GM23248 (cell line): ENCODE results near the gene KIAA1549. TPM values are rescaled to one million over a fixed set of nuclear protein-coding genes. Genes with fewer than 3 reads are reported as not detected.

ENCODE experiments used
- DNase-seq: peaks from one replicate; pipeline ENCODE4 v3.0.0-alpha.2; 2015
- H2AFZ ChIP-seq: fragments of 200-600 bp; sonication (generic); 2 replicates; pipeline ENCODE4 v1.6.1; 2016; ENCODE audit warnings: antibody characterized with exemption
- H3F3A ChIP-seq: fragments of 200-600 bp; sonication (generic); 2 replicates; pipeline ENCODE4 v1.6.1; 2016; ENCODE audit warnings: mild to moderate bottlenecking, antibody characterized with exemption, mixed run types; ENCODE audit not compliant: insufficient read depth
- H3K27ac ChIP-seq: fragments of 200-600 bp; sonication (generic); 2 replicates; pipeline ENCODE4 v1.5.1; 2016; ENCODE audit warnings: mild to moderate bottlenecking
- H3K27me3 ChIP-seq: fragments of 200-600 bp; sonication (generic); replicated peaks from 2 replicates; pipeline ENCODE4 v1.6.1; 2016; ENCODE audit warnings: mild to moderate bottlenecking; ENCODE audit not compliant: insufficient read depth
- H3K36me3 ChIP-seq: fragments of 200-600 bp; sonication (generic); 2 replicates; pipeline ENCODE4 v1.6.1; 2016; ENCODE audit warnings: low read depth, mild to moderate bottlenecking
- H3K4me1 ChIP-seq: fragments of 200-600 bp; sonication (generic); 2 replicates; pipeline ENCODE4 v1.6.1; 2016; ENCODE audit warnings: mild to moderate bottlenecking; ENCODE audit not compliant: insufficient read depth
- H3K4me2 ChIP-seq: fragments of 200-600 bp; sonication (generic); one replicate; pipeline ENCODE4 v1.6.1; 2016; ENCODE audit warnings: mild to moderate bottlenecking; ENCODE audit not compliant: unreplicated experiment
- H3K4me3 ChIP-seq: fragments of 200-600 bp; sonication (generic); 2 replicates; pipeline ENCODE4 v1.5.1; 2016; ENCODE audit warnings: mild to moderate bottlenecking
- H3K79me2 ChIP-seq: fragments of 200-600 bp; sonication (generic); 2 replicates; pipeline ENCODE4 v1.6.1; 2016; ENCODE audit warnings: mild to moderate bottlenecking; ENCODE audit not compliant: insufficient read depth
- H3K9ac ChIP-seq: fragments of 200-600 bp; sonication (generic); 2 replicates; pipeline ENCODE4 v1.6.1; 2016; ENCODE audit warnings: mild to moderate bottlenecking
- H3K9me2 ChIP-seq: fragments of 200-600 bp; sonication (generic); 2 replicates; pipeline ENCODE4 v1.6.1; 2016; ENCODE audit warnings: mixed run types, mild to moderate bottlenecking, moderate library complexity; ENCODE audit not compliant: insufficient read depth
- H3K9me3 ChIP-seq: fragments of 200-600 bp; sonication (generic); one replicate; pipeline ENCODE4 v1.6.1; 2017; ENCODE audit warnings: low read depth
- H4K20me1 ChIP-seq: fragments of 200-600 bp; sonication (generic); 2 replicates; pipeline ENCODE4 v1.6.0; 2016; ENCODE audit not compliant: insufficient read depth
- EZH2 ChIP-seq: fragments of 200-600 bp; sonication (generic); IDR thresholded peaks from 2 replicates; pipeline ENCODE4 v1.6.1; 2018; ENCODE audit warnings: antibody characterized with exemption, mild to moderate bottlenecking; ENCODE audit not compliant: insufficient read depth, poor library complexity, severe bottlenecking
- EZH2phosphoT487 ChIP-seq: fragments of 200-600 bp; sonication (generic); IDR thresholded peaks from 2 replicates; pipeline ENCODE4 v1.6.1; 2018; ENCODE audit warnings: antibody characterized with exemption, moderate library complexity, mild to moderate bottlenecking, low read depth; ENCODE audit not compliant: insufficient read depth
- WGBS, 2 experiments: methylation state at CpG; one replicate each; pipeline ENCODE4 v1.1.6; 2015 to 2017; ENCODE audit warnings: low lambda C conversion rate in 2 of 2, low coverage in 1 of 2; ENCODE audit errors: missing lambda C conversion rate in 2 of 2; 5-methylcytosine and 5-hydroxymethylcytosine counted together
- in situ Hi-C: fragments of 300-500 bp; cut with MboI; formaldehyde crosslinking; loops from 2 replicates; pipeline ENCODE4 v1.15.0; 2020
- polyA plus RNA-seq: library from polyadenylated mRNA; unstranded; fragments of >200 nt; fragmentation: Nextera tagmentation; extraction: Ambion mirVana; gene quantifications from 2 replicates; pipeline ENCODE4 v1.2.1, GENCODE V29; 2016
- total RNA-seq: library from RNA; depleted of rRNA; stranded (reverse); fragments of >200 nt; shearing (Covaris generic); gene quantifications from 2 replicates; pipeline ENCODE4 v1.2.3, GENCODE V29; 2014

The KIAA1549 gene
- total and polyA plus RNA-seq, 2 experiments from 2014 or later, result 2.1 to 3.0 TPM

- H3K4me1 ChIP-seq, result peaks cover 7% of the 10 kb centered on the region
- H3K4me2 ChIP-seq, result no peak overlapping the region
- peak overlapping the region; percentile 53; the same call in 1 of the 2 replicates for H3K9ac ChIP-seq
- peaks cover 21% of the 10 kb centered on the region; the same call in 1 of the 2 replicates for H3F3A ChIP-seq
- TF ChIP-seq EZH2phosphoT487, result no peak
- TF ChIP-seq EZH2, result no peak
- DNase-seq, result peak; percentile 88
- H3K9me2 ChIP-seq, result no peaks in the 10 kb centered on the region
- H3K36me3 ChIP-seq, result no peaks in the 10 kb centered on the region
- in situ Hi-C loops, result no loop called here
- H4K20me1 ChIP-seq, result no peaks in the 10 kb centered on the region
- H3K79me2 ChIP-seq, result no peaks in the 10 kb centered on the region
- H3K27ac ChIP-seq, result peak overlapping the region; percentile 73
- 31 to 32% methylated on average over 3 of the region's 3 CpGs for WGBS, 2 experiments
- no peaks in the 10 kb centered on the region for H3K27me3 ChIP-seq
- H2AFZ ChIP-seq, result no peak overlapping the region
- H3K4me3 ChIP-seq, result no peak overlapping the region
- no peaks in the 10 kb centered on the region for H3K9me3 ChIP-seq
These were observed 116.5 kb downstream of the KIAA1549 start for GRCh38 chr7:138864667-138865066.

- Histone ChIP-seq H3F3A (peaks cover 21% of the 10 kb centered on the region; the same call in 1 of the 2 replicates), H3K27ac (peak overlapping the region; percentile 73), H3K36me3 (no peaks in the 10 kb centered on the region), H2AFZ (no peak overlapping the region), H3K4me2 (no peak overlapping the region), H3K4me3 (no peak overlapping the region), H4K20me1 (no peaks in the 10 kb centered on the region), H3K9ac (peak overlapping the region; percentile 53), H3K27me3 (no peaks in the 10 kb centered on the region), H3K9me2 (no peaks in the 10 kb centered on the region), H3K9me3 (no peaks in the 10 kb centered on the region), H3K79me2 (no peaks in the 10 kb centered on the region), H3K4me1 (peaks cover 7% of the 10 kb centered on the region)
- in situ Hi-C loops, result no loop called here
- 91 to 97% methylated on average over 9 of the region's 9 CpGs for WGBS, 2 experiments
- no peak for DNase-seq
- no peak for TF ChIP-seq EZH2
- no peak for TF ChIP-seq EZH2phosphoT487
These were observed 117.3 kb downstream of the KIAA1549 start for GRCh38 chr7:138863931-138864330.

- H3K9me2 ChIP-seq, result no peaks in the 10 kb centered on the region
- in situ Hi-C loops, result no loop called here
- H3K9ac ChIP-seq, result no peak overlapping the region
- H3K27me3 ChIP-seq, result no peaks in the 10 kb centered on the region
- H3F3A ChIP-seq, result peaks cover 21% of the 10 kb centered on the region; the same call in 1 of the 2 replicates
- no peak for DNase-seq
- H3K9me3 ChIP-seq, result no peaks in the 10 kb centered on the region
- WGBS, 2 experiments, result 93 to 94% methylated on average over 16 of the region's 16 CpGs
- no peak overlapping the region for H3K27ac ChIP-seq
- no peak for TF ChIP-seq EZH2
- no peak for TF ChIP-seq EZH2phosphoT487
- H2AFZ ChIP-seq, result no peak overlapping the region
- H3K4me3 ChIP-seq, result no peak overlapping the region
- no peaks in the 10 kb centered on the region for H3K79me2 ChIP-seq
- H4K20me1 ChIP-seq, result no peaks in the 10 kb centered on the region
- H3K4me2 ChIP-seq, result no peak overlapping the region
- H3K4me1 ChIP-seq, result peaks cover 7% of the 10 kb centered on the region
- H3K36me3 ChIP-seq, result peaks cover 11% of the 10 kb centered on the region
These were observed 120.1 kb downstream of the KIAA1549 start for GRCh38 chr7:138861051-138861450.

- H3K9me3 ChIP-seq, result no peaks in the 10 kb centered on the region
These were observed 123.5 kb downstream of the KIAA1549 start for GRCh38 chr7:138857728-138858127.

GRCh38 chr7:138854115-138854645, 127.0 kb downstream of the KIAA1549 start:
- no peaks in the 10 kb centered on the region for H3K9me2 ChIP-seq
- no peak overlapping the region for H3K9ac ChIP-seq
- H3K4me1 ChIP-seq, result no peaks in the 10 kb centered on the region
- no peak overlapping the region for H3K27ac ChIP-seq
- H3K4me2 ChIP-seq, result no peak overlapping the region
- no peak overlapping the region for H2AFZ ChIP-seq
- H3K9me3 ChIP-seq, result no peaks in the 10 kb centered on the region
- no peak for TF ChIP-seq EZH2phosphoT487
- no peak for TF ChIP-seq EZH2
- no peak for DNase-seq
- peaks cover 22% of the 10 kb centered on the region for H3K36me3 ChIP-seq
- H3K4me3 ChIP-seq, result no peak overlapping the region
- H3K27me3 ChIP-seq, result no peaks in the 10 kb centered on the region
- H3K79me2 ChIP-seq, result no peaks in the 10 kb centered on the region
- H3F3A ChIP-seq, result 0 out of 2 replicates have a peak, but pooled peaks cover 5% of the 10 kb centered on the region
- no peaks in the 10 kb centered on the region for H4K20me1 ChIP-seq
- WGBS, 2 experiments, result 76 to 86% methylated on average over 5 of the region's 5 CpGs
- in situ Hi-C loops, result no loop called here

More at GRCh38 chr7:138857728-138858127, 123.5 kb downstream of the KIAA1549 start:
- Histone ChIP-seq H3K79me2 (no peaks in the 10 kb centered on the region), H3K36me3 (peaks cover 11% of the 10 kb centered on the region), H4K20me1 (no peaks in the 10 kb centered on the region), H3F3A (no peaks in the 10 kb centered on the region), H3K27me3 (no peaks in the 10 kb centered on the region), H3K9ac (no peak overlapping the region), H3K4me2 (no peak overlapping the region), H3K4me3 (no peak overlapping the region), H2AFZ (no peak overlapping the region), H3K4me1 (no peaks in the 10 kb centered on the region), H3K27ac (no peak overlapping the region), H3K9me2 (no peaks in the 10 kb centered on the region)
- in situ Hi-C loops, result no loop called here
- TF ChIP-seq EZH2phosphoT487 (no peak), EZH2 (no peak)
- DNase-seq, result no peak
